Adipocyte (in vitro differentiated cells): Measurements from ENCODE around the gene NRBP1.

Experiments
- DNase-seq: peaks from one replicate; pipeline ENCODE4 v3.0.0-alpha.2; 2015; ENCODE audit warnings: low read depth
- H3K27me3 ChIP-seq: replicated peaks from 2 replicates; pipeline ENCODE4 v1.7.0; 2013; ENCODE audit warnings: mild to moderate bottlenecking, low read length, moderate library complexity; ENCODE audit not compliant: control insufficient read depth, insufficient read depth
- H3K36me3 ChIP-seq: 2 replicates; pipeline ENCODE4 v1.7.0; 2013; ENCODE audit warnings: low read length, mild to moderate bottlenecking, moderate library complexity; ENCODE audit not compliant: control insufficient read depth, insufficient read depth, severe bottlenecking
- H3K4me1 ChIP-seq: 2 replicates; pipeline ENCODE4 v1.7.0; 2013; ENCODE audit warnings: mild to moderate bottlenecking, low read length, moderate library complexity; ENCODE audit not compliant: control insufficient read depth, insufficient read depth
- H3K4me3 ChIP-seq: 2 replicates; pipeline ENCODE4 v1.7.0; 2013; ENCODE audit warnings: mild to moderate bottlenecking, low read length, moderate library complexity
- H3K9ac ChIP-seq: 2 replicates; pipeline ENCODE4 v1.7.0; 2013; ENCODE audit warnings: mild to moderate bottlenecking, low read length, moderate library complexity
- H3K9me3 ChIP-seq: 2 replicates; pipeline ENCODE4 v1.7.0; 2013; ENCODE audit warnings: mild to moderate bottlenecking, low read length, moderate library complexity; ENCODE audit not compliant: control insufficient read depth

NRBP1 gene

DNA sequence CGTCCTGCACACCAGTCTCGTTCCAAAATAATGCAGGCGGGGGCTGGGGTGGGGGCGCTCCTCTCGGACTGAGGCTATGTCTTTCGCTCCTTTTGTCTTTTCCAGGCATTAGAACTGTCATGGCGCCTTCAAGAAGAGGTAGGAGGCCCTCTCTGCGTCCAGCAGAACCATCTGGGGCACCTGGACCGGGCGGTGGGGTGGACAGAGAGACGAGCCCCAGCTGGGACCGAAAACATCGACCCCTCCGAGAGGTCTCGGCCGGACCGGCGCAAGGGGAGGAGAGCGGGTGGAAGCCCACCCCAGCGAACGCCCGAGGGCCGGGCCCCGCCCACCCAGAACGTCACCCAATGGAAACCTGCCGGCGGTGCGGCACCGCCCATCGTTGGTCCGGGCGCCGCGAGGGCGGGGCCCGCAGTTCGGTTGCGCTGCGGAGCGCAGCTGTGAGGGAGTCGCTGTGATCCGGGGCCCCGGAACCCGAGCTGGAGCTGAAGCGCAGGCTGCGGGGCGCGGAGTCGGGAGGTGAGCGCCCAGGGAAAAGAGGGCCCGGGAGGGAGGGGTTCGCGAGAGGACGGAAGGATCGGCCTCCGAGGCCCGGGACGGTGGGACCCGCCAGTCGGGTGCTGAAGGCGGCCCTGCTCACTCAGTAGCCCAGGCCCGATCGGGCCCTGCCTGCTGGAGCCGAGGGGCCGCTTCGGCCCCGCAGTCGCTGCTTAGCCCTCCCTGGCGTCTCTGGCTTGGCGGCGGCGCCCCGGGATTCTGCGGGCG is at the start of gene NRBP1:
NRBP1 (plus strand) TSS at position 419 of the 765 bp plus-strand sequence. CDS start 4,643 bp downstream, outside the sequence.
- Histone ChIP-seq H3K9me3 (no peaks in the 10 kb centered on the region), H3K9ac (peak within 1 kb of the TSS; percentile 99), H3K4me1 (peaks cover 29% of the 10 kb centered on the region), H3K27me3 (no peaks in the 10 kb centered on the region), H3K36me3 (peaks cover 3% of the 10 kb centered on the region), H3K4me3 (peak within 1 kb of the TSS; percentile 93)
- peak; percentile 96 for DNase-seq

DNA sequence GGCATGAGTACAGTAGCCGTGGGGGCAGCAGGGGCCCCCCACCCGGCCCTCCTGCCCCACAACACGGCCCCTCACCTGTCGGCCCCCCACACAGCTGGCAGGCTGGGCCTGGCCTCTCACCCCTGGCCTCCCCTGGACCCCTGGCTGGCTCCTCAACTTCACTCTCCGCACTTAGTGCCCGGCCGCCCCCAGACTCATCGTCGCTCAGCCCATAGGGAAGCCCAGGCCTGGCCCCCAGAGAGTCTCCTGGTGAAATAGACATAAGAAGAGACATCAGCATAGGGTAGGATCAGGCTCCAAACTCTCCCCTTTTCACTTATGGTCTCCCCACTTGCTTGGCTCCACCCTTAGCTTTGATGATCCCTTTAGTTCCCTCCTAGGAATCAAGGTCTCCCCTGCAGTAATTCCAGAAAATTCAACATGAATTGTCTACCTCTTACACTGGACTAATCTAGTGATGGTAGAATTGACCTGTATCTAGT is 49.6 kb upstream of the NRBP1 start:
- Histone ChIP-seq H3K9me3 (no peaks in the 10 kb centered on the region), H3K9ac (peak overlapping the region; percentile 92), H3K4me3 (peak overlapping the region; percentile 87), H3K27me3 (no peaks in the 10 kb centered on the region), H3K36me3 (peaks cover 69% of the 10 kb centered on the region), H3K4me1 (peaks cover 40% of the 10 kb centered on the region)
- DNase-seq: no peak

DNA sequence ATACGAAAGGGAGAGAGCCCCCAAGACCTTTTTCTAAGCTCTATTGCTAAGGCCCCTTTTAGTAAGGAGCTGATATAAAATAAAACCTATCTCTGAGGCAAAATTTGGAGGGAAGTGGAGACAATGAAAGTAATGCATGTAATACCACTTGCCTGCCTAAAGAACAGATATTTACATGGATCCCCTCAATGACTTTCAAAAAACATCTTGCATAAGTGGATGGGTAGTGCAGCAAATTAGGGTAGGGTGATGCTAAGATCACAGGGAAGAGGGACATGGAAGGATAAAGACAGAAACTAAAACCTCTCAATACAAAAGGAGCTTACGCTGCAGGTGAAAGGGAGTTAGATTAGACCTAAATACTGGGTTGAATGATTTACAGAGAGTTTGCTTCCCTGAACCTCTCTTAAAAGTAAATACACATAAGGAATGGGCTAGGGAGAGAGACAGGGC is 49.0 kb upstream of the NRBP1 start:
- Histone ChIP-seq H3K4me3 (peak overlapping the region; percentile 87), H3K9me3 (no peaks in the 10 kb centered on the region), H3K27me3 (no peaks in the 10 kb centered on the region), H3K36me3 (peaks cover 69% of the 10 kb centered on the region), H3K4me1 (peaks cover 39% of the 10 kb centered on the region), H3K9ac (peak overlapping the region; percentile 92)
- DNase-seq: no peak

DNA sequence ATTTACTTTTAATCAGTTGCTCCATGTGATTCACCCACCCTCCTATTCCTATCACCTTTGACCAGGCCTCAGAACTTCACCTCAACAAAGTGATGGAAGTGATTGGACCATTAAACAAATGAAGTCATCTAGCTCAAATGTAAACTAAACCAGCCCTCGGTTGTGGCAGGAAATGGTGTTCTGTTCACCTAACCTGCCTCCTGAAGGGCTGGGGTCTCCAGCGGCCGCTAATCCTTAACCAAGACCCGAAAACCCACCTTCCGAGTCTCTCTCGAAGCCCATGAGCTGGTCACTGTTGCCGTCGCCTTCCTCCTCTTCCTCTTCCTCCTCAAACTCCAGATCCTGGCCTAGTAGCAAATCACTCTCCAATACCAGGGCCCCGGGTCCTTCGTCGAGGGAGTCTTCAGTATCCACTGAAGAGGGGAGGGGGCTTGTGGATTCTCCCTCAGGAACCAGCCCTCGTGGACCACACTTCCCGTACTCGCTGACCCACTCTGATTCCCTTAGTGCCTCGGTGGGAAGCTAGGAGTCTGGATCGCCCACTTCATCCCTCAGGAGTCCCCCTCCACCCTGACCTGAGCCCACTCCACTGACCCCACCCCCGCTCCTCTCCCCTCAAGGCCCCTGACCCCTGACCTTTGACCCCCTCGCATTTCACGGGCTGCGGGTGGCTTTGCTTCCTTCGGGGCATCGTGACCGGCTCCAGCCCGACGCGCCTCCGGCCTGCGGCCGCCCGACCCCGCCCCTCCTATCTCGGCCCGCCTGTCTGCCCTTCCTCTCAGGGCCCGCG is 48.4 kb upstream of the NRBP1 start:
- Histone ChIP-seq H3K36me3 (peaks cover 69% of the 10 kb centered on the region), H3K4me1 (peaks cover 39% of the 10 kb centered on the region), H3K9me3 (no peaks in the 10 kb centered on the region), H3K4me3 (peak overlapping the region; percentile 87), H3K9ac (peak overlapping the region; percentile 92), H3K27me3 (no peaks in the 10 kb centered on the region)
- DNase-seq: peak; percentile 45

DNA sequence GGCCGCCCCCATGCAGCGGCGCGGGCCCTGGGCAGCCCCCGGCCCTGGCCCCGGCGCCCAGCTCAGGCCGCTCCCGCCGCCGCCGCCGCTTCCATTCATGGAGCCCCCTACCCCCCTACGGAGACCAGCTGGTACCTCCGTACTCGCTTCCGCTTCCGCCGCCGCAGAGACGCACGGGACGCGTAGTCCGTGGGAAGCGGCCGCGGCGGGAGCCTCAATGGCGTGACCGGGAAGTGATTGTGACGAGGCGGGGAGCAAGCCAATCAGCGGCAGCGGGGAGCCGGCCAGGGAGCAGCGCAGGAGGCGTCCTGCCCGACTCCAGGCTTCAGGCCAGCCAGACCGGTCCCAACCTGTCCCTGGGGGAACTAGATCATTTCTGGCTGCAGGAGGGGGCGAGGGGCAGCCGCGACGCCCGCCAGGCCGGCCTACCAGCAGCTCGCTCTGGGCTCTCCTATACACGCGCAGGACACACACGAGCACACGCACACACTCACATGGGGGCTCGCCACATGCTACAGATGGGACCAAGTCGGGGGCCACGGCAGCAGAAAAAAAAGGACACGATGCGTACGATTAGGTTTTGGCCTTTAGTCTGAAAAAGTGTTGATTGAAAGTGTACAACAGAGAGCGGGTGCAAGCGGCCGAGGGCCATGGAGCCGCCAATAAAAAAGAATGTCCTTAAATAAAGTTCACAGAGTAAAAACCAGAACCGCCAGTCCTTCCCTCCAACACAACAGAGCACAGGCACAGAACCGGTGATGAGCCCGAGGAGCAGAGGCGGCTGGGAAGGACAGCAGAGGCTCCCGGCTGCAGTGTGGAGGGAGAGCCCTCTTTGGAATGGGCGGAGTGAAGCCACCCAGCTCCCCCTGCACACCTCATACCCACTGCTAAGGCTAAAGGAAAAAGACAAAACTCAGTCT is 47.5 kb upstream of the NRBP1 start, which contains the start of gene ZNF513:
ZNF513 (minus strand) TSS at position 109 of the 920 bp plus-strand sequence. CDS start 208 bp downstream, outside the sequence.
- Histone ChIP-seq H3K4me1 (peaks cover 39% of the 10 kb centered on the region), H3K9ac (peak within 1 kb of the TSS; percentile 92), H3K27me3 (no peaks in the 10 kb centered on the region), H3K36me3 (peaks cover 66% of the 10 kb centered on the region), H3K9me3 (no peaks in the 10 kb centered on the region), H3K4me3 (peak within 1 kb of the TSS; percentile 87)
- DNase-seq: peak; percentile 99

DNA sequence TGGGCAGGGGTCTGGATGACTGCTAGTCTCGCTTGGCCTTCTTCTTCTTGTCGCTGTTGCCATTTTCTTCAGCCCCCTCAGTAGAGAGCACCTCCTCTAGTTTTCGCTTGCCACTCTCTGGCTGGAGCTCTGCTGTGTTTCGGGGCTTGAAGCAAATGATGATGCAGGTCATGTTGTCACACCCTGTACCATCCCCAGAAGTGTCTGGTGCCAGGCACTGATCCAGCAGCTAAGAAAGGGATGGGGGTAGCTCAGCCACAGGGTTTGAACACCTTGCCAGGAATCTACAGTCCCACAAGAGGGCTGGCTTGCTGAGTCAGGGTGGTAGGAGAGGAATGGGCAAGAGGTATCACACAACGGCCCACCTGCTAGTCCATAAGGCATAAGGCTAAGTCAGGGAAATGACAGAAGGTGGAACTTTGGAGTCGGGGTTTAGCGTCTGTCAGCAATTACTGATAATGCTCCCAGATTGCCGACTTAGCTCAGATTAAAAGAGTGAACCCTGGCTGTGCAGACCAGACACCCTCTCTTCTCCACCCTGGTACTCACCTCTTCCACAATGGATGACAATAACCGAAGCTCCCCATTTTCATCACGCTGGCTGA is 46.8 kb upstream of the NRBP1 start:
- H3K27me3 ChIP-seq: no peaks in the 10 kb centered on the region
- H3K4me3 ChIP-seq: peak overlapping the region; percentile 87
- DNase-seq: no peak
- H3K9ac ChIP-seq: peak overlapping the region; percentile 92
- peaks cover 33% of the 10 kb centered on the region for H3K4me1 ChIP-seq
- H3K36me3 ChIP-seq: peaks cover 63% of the 10 kb centered on the region
- H3K9me3 ChIP-seq: no peaks in the 10 kb centered on the region

DNA sequence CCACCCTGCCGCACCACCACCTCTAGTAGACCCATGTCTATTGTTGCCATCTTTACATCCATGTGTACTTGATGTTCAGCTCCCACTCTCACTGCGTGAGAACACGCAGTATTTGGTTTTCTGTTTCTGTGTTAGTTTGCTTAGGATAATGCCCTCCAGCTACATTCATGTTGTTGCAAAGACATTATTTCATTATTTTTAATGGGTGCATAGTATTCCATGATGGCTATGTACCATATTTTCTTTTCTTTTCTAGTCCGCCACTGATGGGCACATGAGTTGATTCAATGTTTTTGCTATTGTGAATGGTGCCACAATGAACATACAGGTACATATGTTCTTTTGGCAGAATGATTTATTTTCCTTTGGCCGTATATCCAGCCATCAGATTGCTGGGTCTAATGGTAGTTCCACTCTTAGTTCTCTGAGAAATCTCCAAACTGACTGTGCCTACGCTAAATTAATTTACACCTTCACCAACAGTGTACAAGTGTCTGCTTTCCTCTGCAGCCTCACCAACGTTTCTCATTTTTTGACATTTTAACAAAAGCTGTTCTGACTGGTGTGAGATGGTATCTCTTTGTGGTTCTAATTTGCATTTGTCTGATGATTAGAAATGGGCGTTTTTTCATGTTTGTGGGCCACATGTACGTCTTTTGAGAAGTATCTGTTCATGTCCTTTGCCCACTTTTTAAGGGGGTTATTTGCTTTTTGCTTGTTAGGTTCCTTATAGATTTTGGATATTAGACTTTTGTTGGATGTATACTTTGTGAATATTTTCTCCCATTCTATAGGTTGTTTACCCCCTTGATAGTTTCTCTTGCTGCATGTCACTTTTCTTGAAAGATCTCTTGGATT is 37.4 kb upstream of the NRBP1 start:
- no peak overlapping the region for H3K4me3 ChIP-seq
- H3K27me3 ChIP-seq: no peaks in the 10 kb centered on the region
- H3K9ac ChIP-seq: no peak overlapping the region
- DNase-seq: no peak
- H3K4me1 ChIP-seq: no peaks in the 10 kb centered on the region
- H3K36me3 ChIP-seq: peaks cover 10% of the 10 kb centered on the region
- no peaks in the 10 kb centered on the region for H3K9me3 ChIP-seq

DNA sequence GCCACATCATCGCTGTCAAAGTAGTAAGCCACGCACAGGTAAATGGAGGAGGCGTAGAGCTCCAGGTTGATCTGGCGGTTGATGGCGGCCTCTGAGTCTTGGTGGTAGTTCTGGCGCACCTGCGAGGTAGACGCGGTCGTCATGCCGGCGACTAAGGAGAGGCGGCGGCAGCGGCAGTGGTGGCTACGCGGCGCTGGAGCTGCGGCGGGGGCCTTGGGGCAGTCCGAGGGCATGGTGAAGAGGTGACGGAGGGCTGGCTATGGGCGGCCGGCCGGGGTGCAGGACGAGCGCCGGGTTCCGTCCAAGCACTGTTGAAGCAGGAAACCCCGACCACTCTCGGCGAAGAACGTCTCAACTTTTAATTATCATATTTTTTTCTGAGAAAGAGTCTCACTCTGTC is 35.2 kb upstream of the NRBP1 start:
- Histone ChIP-seq H3K4me1 (no peaks in the 10 kb centered on the region), H3K4me3 (no peak overlapping the region), H3K36me3 (peaks cover 6% of the 10 kb centered on the region), H3K9me3 (no peaks in the 10 kb centered on the region), H3K9ac (no peak overlapping the region), H3K27me3 (no peaks in the 10 kb centered on the region)
- DNase-seq: no peak

DNA sequence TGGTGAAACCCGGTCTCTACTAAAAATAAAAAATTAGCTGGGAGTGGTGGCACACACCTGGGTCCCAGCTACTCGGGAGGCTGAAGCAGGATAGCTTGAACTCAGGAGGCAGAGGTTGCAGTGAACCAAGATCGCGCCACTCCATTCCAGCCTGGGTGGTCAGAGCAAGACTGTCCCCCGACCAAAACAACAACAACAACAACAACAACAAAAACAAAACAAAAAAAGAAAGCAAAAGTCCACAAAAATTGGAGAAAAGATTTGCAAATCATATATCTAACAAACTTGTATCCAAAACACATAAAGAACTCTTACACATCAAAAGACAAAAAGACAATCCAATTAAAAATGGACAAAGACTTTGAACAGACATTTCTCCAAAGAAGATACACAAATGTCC is 29.5 kb upstream of the NRBP1 start:
- H3K4me1 ChIP-seq: no peaks in the 10 kb centered on the region
- peaks cover 3% of the 10 kb centered on the region for H3K36me3 ChIP-seq
- H3K9ac ChIP-seq: no peak overlapping the region
- DNase-seq: no peak
- H3K4me3 ChIP-seq: no peak overlapping the region
- no peaks in the 10 kb centered on the region for H3K27me3 ChIP-seq
- H3K9me3 ChIP-seq: no peaks in the 10 kb centered on the region
